Measurements from ENCODE around the gene GCH1. TPM values are rescaled to one million over a fixed set of nuclear protein-coding genes. Genes with fewer than 3 reads are reported as not detected.

The GCH1 gene
- polyA plus RNA-seq, 1 experiment = 1.3 TPM

DNA sequence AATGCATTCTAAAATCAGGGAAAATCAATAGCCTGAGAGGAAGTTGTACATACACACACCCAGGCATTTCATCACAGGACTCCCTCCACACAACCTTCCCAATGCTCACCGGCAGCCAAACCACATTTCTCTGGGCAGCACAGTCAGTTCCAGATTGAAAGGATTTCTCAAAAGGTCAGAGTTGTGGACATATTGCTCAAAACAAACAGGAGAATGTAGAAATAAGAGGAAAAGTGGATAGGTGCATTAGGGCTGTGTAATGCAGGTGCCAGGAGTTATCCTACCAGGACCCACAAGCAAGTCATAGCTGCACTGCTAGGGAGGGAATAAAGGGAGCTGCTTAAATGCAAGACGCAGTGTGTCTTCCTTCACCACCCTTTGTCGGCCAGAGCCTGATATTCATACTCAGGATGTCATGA is 62.9 kb downstream of the GCH1 start:
- POLR2A ChIA-PET = no interaction called here
- CTCF ChIA-PET = no interaction called here
- TF ChIP-seq, protein P1, sequence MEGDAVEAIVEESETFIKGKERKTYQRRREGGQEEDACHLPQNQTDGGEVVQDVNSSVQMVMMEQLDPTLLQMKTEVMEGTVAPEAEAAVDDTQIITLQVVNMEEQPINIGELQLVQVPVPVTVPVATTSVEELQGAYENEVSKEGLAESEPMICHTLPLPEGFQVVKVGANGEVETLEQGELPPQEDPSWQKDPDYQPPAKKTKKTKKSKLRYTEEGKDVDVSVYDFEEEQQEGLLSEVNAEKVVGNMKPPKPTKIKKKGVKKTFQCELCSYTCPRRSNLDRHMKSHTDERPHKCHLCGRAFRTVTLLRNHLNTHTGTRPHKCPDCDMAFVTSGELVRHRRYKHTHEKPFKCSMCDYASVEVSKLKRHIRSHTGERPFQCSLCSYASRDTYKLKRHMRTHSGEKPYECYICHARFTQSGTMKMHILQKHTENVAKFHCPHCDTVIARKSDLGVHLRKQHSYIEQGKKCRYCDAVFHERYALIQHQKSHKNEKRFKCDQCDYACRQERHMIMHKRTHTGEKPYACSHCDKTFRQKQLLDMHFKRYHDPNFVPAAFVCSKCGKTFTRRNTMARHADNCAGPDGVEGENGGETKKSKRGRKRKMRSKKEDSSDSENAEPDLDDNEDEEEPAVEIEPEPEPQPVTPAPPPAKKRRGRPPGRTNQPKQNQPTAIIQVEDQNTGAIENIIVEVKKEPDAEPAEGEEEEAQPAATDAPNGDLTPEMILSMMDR (IDR thresholded peaks at IDR 0.05; ENCODE audit: insufficient read depth, low read depth, low read length) = no peak
- Histone ChIP-seq H3K27me3 (ENCODE audit: control insufficient read depth, insufficient read depth, low read length) (peaks cover 7% of the 10 kb centered on the region), H3K36me3 (ENCODE audit: control insufficient read depth, insufficient read depth, low read length) (no peaks in the 10 kb centered on the region), H3K4me3 (ENCODE audit: low read depth, low read length) (no peak overlapping the region)
- DNase-seq (ENCODE audit: low read depth) = no peak

DNA sequence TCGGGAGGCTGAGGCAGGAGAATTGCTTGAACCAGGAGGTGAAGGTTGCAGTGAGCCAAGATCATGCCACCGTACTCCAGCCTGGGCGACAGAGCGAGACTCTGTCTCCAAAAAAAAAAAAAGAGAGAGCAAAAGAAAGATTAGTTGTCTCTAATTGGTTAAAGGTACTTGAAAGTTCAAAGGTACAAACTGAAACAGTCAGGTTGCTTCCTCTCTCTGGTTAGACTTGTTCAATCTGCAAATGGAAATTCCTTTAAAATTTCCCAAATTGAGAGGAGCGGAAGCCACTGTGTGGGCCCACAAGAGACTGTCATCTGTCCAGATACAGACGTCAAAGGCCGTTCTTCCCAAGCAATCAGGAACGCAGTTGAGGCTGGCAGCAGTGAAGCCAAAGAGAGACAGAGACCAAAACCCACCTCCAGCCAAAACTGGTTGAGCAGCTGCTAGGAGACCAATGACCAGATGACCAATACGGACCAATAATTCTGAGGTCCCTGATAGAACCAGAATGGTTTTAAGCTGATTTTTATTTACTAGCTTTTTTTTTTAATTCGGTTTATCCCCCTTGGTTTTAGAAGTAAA is 63.6 kb downstream of the GCH1 start:
- TF ChIP-seq, protein P1 (IDR thresholded peaks at IDR 0.05; ENCODE audit: insufficient read depth, low read depth, low read length) = no peak
- Histone ChIP-seq H3K27me3 (ENCODE audit: control insufficient read depth, insufficient read depth, low read length) (peaks cover 7% of the 10 kb centered on the region), H3K36me3 (ENCODE audit: control insufficient read depth, insufficient read depth, low read length) (no peaks in the 10 kb centered on the region), H3K4me3 (ENCODE audit: low read depth, low read length) (no peak overlapping the region)
- DNase-seq (ENCODE audit: low read depth) = no peak
- POLR2A ChIA-PET = no interaction called here
- CTCF ChIA-PET = no interaction called here

DNA sequence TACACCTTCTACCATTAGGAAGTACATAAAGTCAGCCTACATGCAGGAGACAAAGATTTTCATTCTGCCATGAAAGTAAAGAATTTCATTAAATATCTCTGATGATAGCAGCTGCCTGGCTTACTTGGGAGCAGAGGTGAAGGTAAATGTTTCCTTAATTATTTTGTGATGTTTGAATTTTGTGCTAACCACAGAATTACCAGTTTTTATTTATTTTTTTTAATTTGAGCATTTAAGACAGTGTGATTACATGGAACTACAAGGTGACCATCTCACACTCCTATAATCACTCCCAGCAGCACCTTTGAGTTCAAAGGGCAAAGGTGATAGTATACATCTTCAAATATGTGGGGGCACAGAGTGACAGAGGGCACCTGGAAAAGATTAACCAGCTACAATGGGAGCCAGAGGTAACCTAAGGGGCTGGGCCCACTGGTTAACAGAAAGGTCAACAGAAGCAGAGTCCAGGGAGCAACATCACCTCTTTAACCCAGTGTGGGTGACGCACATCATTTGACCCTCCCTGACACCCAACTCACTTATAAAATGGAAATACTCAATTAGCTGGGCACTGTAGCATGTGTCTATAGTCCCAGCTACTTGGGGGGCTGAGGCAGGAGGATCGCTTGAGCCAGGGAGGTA is 65.0 kb downstream of the GCH1 start:
- H3K27me3 ChIP-seq (ENCODE audit: control insufficient read depth, insufficient read depth, low read length) = peaks cover 6% of the 10 kb centered on the region
- no peaks in the 10 kb centered on the region for H3K36me3 ChIP-seq (ENCODE audit: control insufficient read depth, insufficient read depth, low read length)
- H3K4me3 ChIP-seq (ENCODE audit: low read depth, low read length) = no peak overlapping the region
- TF ChIP-seq, protein P1 (IDR thresholded peaks at IDR 0.05; ENCODE audit: insufficient read depth, low read depth, low read length) = no peak
- ChIA-PET POLR2A (no interaction called here), CTCF (no interaction called here)
- DNase-seq (ENCODE audit: low read depth) = no peak

DNA sequence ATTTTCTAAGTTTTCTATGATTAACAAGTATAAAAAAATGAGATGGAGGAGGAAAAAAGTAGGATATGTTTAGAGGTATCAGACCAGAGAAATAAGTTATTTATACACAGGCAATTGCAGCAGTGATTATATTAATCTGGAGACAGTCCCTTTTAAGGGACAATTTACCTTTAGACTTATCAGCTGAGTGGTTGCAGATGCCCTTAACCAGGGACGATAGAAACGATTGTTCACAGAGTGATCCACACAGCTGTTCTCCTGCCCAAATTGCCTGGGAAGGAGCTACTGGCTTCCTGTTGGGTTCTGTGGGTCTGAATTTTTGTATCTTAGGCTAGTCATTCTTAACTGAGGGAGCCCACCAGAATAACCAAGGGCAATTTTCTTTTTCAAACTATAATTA is 66.4 kb downstream of the GCH1 start:
- ChIA-PET POLR2A (no interaction called here), CTCF (no interaction called here)

DNA sequence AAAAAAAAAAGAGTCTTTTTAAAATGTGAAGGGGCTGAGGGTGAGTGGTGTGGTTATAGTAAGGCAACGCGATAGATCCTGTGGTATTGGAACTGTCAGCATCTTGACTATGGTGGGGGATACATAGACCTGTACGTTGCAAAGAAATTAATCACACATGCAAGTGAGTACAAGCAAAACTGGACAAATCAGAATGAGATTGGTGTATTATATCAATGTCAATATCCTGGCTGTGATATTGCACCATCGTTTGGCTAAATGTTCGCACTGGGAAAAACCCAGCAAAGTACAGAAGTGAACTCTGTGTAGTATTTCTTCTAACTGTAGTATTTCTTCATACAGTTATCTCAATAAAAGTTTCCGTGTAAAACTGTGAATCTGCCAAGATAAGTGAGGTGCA is 67.9 kb downstream of the GCH1 start:
- DNase-seq (ENCODE audit: low read depth) = no peak
- TF ChIP-seq, protein P1 (IDR thresholded peaks at IDR 0.05; ENCODE audit: insufficient read depth, low read depth, low read length) = no peak
- ChIA-PET CTCF (no interaction called here), POLR2A (no interaction called here)
- H3K4me3 ChIP-seq (ENCODE audit: low read depth, low read length) = no peak overlapping the region
- H3K27me3 ChIP-seq (ENCODE audit: control insufficient read depth, insufficient read depth, low read length) = peaks cover 3% of the 10 kb centered on the region; the same call in 1 of the 2 replicates
- H3K36me3 ChIP-seq (ENCODE audit: control insufficient read depth, insufficient read depth, low read length) = no peaks in the 10 kb centered on the region

More for the DNA sequence above, 66.4 kb downstream of the GCH1 start:
- Histone ChIP-seq H3K36me3 (ENCODE audit: control insufficient read depth, insufficient read depth, low read length) (no peaks in the 10 kb centered on the region), H3K27me3 (ENCODE audit: control insufficient read depth, insufficient read depth, low read length) (peaks cover 5% of the 10 kb centered on the region; the same call in 1 of the 2 replicates), H3K4me3 (ENCODE audit: low read depth, low read length) (no peak overlapping the region)
- DNase-seq (ENCODE audit: low read depth) = no peak
- TF ChIP-seq, protein P1 (IDR thresholded peaks at IDR 0.05; ENCODE audit: insufficient read depth, low read depth, low read length) = no peak

All from BJ (cell line).